ENCODE measurements around the gene SCAPER. TPM values are rescaled to one million over a fixed set of nuclear protein-coding genes. Genes with fewer than 3 reads are reported as not detected.

SCAPER gene
- total RNA-seq, 1 experiment from 2014 or later = 7.4 TPM

GRCh38 chr15:76483018-76483417 is 422.1 kb downstream of the SCAPER start:
- Histone ChIP-seq H4K8ac (replicated peaks; ENCODE audit: insufficient read length, low read depth, low read length) (no peak overlapping the region), H3K18ac (ENCODE audit: insufficient read length, low read depth, low read length) (no peak overlapping the region), H3T11ph (ENCODE audit: low read length) (no peak overlapping the region), H3K4ac (ENCODE audit: low read depth, low read length) (no peak overlapping the region), H4K5ac (ENCODE audit: insufficient read length, low read depth, low read length) (no peak overlapping the region), H3K4me1 (ENCODE audit: insufficient read depth, low read length) (no peaks in the 10 kb centered on the region), H3K23me2 (ENCODE audit: insufficient read length, low read depth, low read length, poor library complexity, severe bottlenecking) (no peaks in the 10 kb centered on the region), H3K9ac (ENCODE audit: extremely low read depth, insufficient read length, low read length) (no peak overlapping the region), H2BK12ac (ENCODE audit: insufficient read length, low read depth, low read length) (no peak overlapping the region), H3K56ac (ENCODE audit: insufficient read length, low read depth, low read length) (no peak overlapping the region), H2BK15ac (ENCODE audit: low read depth, low read length) (no peak overlapping the region), H3K79me1 (ENCODE audit: insufficient read depth, low read depth, low read length, poor library complexity, severe bottlenecking) (no peaks in the 10 kb centered on the region), H3K79me2 (ENCODE audit: insufficient read depth, low read length) (no peaks in the 10 kb centered on the region), H3K4me2 (ENCODE audit: insufficient read depth, insufficient read length, low read length) (no peak overlapping the region), H4K91ac (ENCODE audit: insufficient read length, low read depth, low read length) (no peak overlapping the region), H3K27me3 (ENCODE audit: insufficient read depth, low read length) (no peaks in the 10 kb centered on the region), H2AFZ (ENCODE audit: low read length) (no peak overlapping the region), H2BK20ac (ENCODE audit: low read depth, low read length, poor library complexity, severe bottlenecking) (no peak overlapping the region), H2BK5ac (ENCODE audit: insufficient read length, low read length) (no peak overlapping the region), H3K27ac (ENCODE audit: insufficient read length, low read depth, low read length) (no peak overlapping the region), H3K23ac (ENCODE audit: insufficient read length, low read depth, low read length) (no peak overlapping the region), H3K9me3 (ENCODE audit: control insufficient read depth, low read depth, low read length) (no peaks in the 10 kb centered on the region), H4K20me1 (ENCODE audit: control insufficient read depth, insufficient read depth, insufficient read length) (no peaks in the 10 kb centered on the region), H2BK120ac (ENCODE audit: low read depth, low read length, poor library complexity, severe bottlenecking) (no peak overlapping the region), H3K14ac (ENCODE audit: insufficient read depth, low read length) (no peak overlapping the region), H2AK5ac (ENCODE audit: insufficient read length, low read length) (no peak overlapping the region)
- WGBS (ENCODE audit: extremely low coverage, insufficient read length, low lambda C conversion rate) = no CpG with 5 or more reads among the region's 1 CpG
- no peak for TF ChIP-seq CTCF (conservative IDR thresholded peaks at IDR 0.05)
- H3K27me3 Mint-ChIP-seq (ENCODE audit: low read depth) = no peaks in the 10 kb centered on the region
- no peaks in the 10 kb centered on the region for H3K9me3 Mint-ChIP-seq
- no peak overlapping the region for H3K4me3 Mint-ChIP-seq
- H3K36me3 Mint-ChIP-seq (ENCODE audit: insufficient read depth in 1 of 3, low read depth in 3 of 3) = no peaks in the 10 kb centered on the region
- peaks cover 0 to 5% of the 10 kb centered on the region in 2 experiments; a peak in 1 of 4 replicates for H3K4me1 Mint-ChIP-seq
- DNase-seq = no peak
- H3K27ac Mint-ChIP-seq = no peak overlapping the region

Measured in H9 (cell line).